GM19025 (cell line): ENCODE data around the gene PTPN7.

Experiments used
- ATAC-seq: cut with Tn5 transposase; IDR thresholded peaks from one replicate; pipeline ENCODE4 v1.9.1; 2021; ENCODE audit warnings: mild to moderate bottlenecking, low read depth, moderate library complexity; ENCODE audit not compliant: unreplicated experiment

The PTPN7 gene

GRCh38 chr1:202133496-202133895 is 26.9 kb downstream of the PTPN7 start:
- no peak for ATAC-seq

GRCh38 chr1:202133001-202133400 is 27.4 kb downstream of the PTPN7 start:
- ATAC-seq: no peak

- no peak for ATAC-seq
Observed at GRCh38 chr1:202131956-202132821, 28.2 kb downstream of the PTPN7 start.

GRCh38 chr1:202130816-202131522 is 29.4 kb downstream of the PTPN7 start:
- ATAC-seq: no peak

- ATAC-seq: no peak
Observed at GRCh38 chr1:202130297-202130721, 30.1 kb downstream of the PTPN7 start.

GRCh38 chr1:202129453-202130296 is 30.7 kb downstream of the PTPN7 start:
- no peak for ATAC-seq

GRCh38 chr1:202127836-202128622 is 32.4 kb downstream of the PTPN7 start:
- no peak for ATAC-seq

- ATAC-seq: no peak
Observed at GRCh38 chr1:202127061-202127460, 33.3 kb downstream of the PTPN7 start.

- ATAC-seq: no peak
Observed at GRCh38 chr1:202126426-202126825, 34.0 kb downstream of the PTPN7 start.

- ATAC-seq: no peak
Observed at GRCh38 chr1:202125611-202126010, 34.8 kb downstream of the PTPN7 start.

GRCh38 chr1:202124142-202124541 is 36.3 kb downstream of the PTPN7 start:
- ATAC-seq: no peak

- ATAC-seq: no peak
Observed at GRCh38 chr1:202123336-202123813, 37.0 kb downstream of the PTPN7 start.

- no peak for ATAC-seq
Observed at GRCh38 chr1:202122639-202123335, 37.6 kb downstream of the PTPN7 start, which contains the start of gene GPR37L1. Gene GPR37L1, plus strand, starts transcription at chr1:202122917. Its CDS starts 47 bp downstream, at chr1:202122964.

- ATAC-seq: no peak
Observed at GRCh38 chr1:202121006-202121405, 39.4 kb downstream of the PTPN7 start.

GRCh38 chr1:202117898-202118371 is 42.5 kb downstream of the PTPN7 start:
- ATAC-seq: no peak

GRCh38 chr1:202116287-202116686 is 44.1 kb downstream of the PTPN7 start:
- no peak for ATAC-seq

- peak; percentile 60 for ATAC-seq
Observed at GRCh38 chr1:202113690-202114300, 46.6 kb downstream of the PTPN7 start.

GRCh38 chr1:202112859-202113689 is 47.3 kb downstream of the PTPN7 start:
- ATAC-seq: no peak
